HEK293 (cell line): ENCODE measurements around the gene SDE2.

Source experiments
- CTCF ChIP-seq: fragments of 450-650 bp; formaldehyde crosslinking; IDR thresholded peaks from 2 replicates; pipeline ENCODE4 v1.5.1; 2016; ENCODE audit warnings: missing biosample characterization, missing genetic modification characterization
- ZNF670 ChIP-seq: fragments of 450-650 bp; formaldehyde crosslinking; IDR thresholded peaks from 2 replicates; pipeline ENCODE4 v1.5.1; 2016; ENCODE audit warnings: missing biosample characterization, missing genetic modification characterization, low read depth

DNA sequence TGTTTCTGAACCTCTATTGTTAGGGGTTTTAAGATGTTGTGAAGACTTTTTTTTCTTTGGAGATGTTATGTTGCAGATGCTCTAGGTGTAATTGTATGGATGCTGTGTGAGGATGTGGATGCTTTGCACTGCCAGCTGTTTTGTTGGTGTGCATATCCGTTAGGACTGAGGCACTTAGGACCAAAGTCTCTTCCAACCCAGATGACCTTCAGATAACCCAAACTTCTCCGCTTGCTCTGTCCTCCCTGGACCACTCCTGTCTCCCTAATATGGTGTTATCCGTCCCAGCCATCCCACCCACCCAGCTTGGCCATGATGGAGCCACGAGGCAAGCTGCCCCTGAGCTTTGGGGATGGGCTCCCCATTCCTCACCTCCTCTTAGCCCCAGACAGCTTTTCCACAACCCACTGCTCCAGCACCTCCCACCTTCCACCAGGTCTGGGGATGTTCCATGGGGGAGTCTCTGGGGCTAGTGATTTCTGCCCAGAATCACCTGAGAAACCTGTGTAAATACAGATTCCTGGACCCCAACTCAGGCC lies 53.0 kb downstream of the SDE2 start:
- TF ChIP-seq CTCF (tag by site-specific recombination), result no peak
- TF ChIP-seq ZNF670 (tag by site-specific recombination), result no peak
